HG02763 (cell line): ENCODE data around the gene PPT2.
"Not testable (repeated sequence)": the region's sequence is repeated elsewhere in the genome, so short reads cannot be mapped to it uniquely, and the experiment has no call there.

Experiments used
- ATAC-seq: cut with Tn5 transposase; IDR thresholded peaks from one replicate; pipeline ENCODE4 v1.9.1; 2021; ENCODE audit warnings: mild to moderate bottlenecking, moderate library complexity; ENCODE audit not compliant: unreplicated experiment

The PPT2 gene

GRCh38 chr6:32188381-32189068, 34.6 kb downstream of the PPT2 start:
- ATAC-seq, result no peak

- ATAC-seq, result no peak
These were observed 35.3 kb downstream of the PPT2 start for GRCh38 chr6:32189069-32189741.

- no peak for ATAC-seq
These were observed 35.8 kb downstream of the PPT2 start for GRCh38 chr6:32189742-32190053.

- ATAC-seq, result peak; percentile 69
These were observed 36.3 kb downstream of the PPT2 start, which contains the start of gene PBX2 for GRCh38 chr6:32190054-32190851. PBX2 (minus strand) TSS chr6:32190202; CDS start chr6:32189915, 287 bp downstream.

GRCh38 chr6:32190911-32191677, 37.2 kb downstream of the PPT2 start:
- no peak for ATAC-seq

- no peak for ATAC-seq
These were observed 38.0 kb downstream of the PPT2 start for GRCh38 chr6:32191696-32192607.

GRCh38 chr6:32192608-32193039, 38.7 kb downstream of the PPT2 start, which contains the start of gene GPSM3:
GPSM3 (minus strand) TSS chr6:32192643; CDS start chr6:32192513, 130 bp downstream.
- no peak for ATAC-seq

- not testable (repeated sequence) for ATAC-seq
These were observed 39.2 kb downstream of the PPT2 start for GRCh38 chr6:32193096-32193495.

- ATAC-seq, result no peak
These were observed 40.4 kb downstream of the PPT2 start for GRCh38 chr6:32194388-32194787.

- peak; percentile 74 for ATAC-seq
These were observed 41.1 kb downstream of the PPT2 start for GRCh38 chr6:32194825-32195651.

GRCh38 chr6:32195652-32195901, 41.6 kb downstream of the PPT2 start:
- peak; percentile 70 for ATAC-seq

GRCh38 chr6:32195902-32196681, 42.2 kb downstream of the PPT2 start:
- ATAC-seq, result peak; percentile 16

GRCh38 chr6:32196682-32197616, 43.0 kb downstream of the PPT2 start:
- no peak for ATAC-seq

GRCh38 chr6:32198345-32198696, 44.4 kb downstream of the PPT2 start:
- no peak for ATAC-seq

GRCh38 chr6:32198866-32199265, 44.9 kb downstream of the PPT2 start:
- ATAC-seq, result no peak

GRCh38 chr6:32200711-32201475, 47.0 kb downstream of the PPT2 start:
- no peak for ATAC-seq

GRCh38 chr6:32202186-32202585, 48.2 kb downstream of the PPT2 start:
- no peak for ATAC-seq
